Immature natural killer cell (primary cell): ENCODE measurements around the gene LGR6. TPM values are rescaled to one million over a fixed set of nuclear protein-coding genes. Genes with fewer than 3 reads are reported as not detected.
"Not testable (repeated sequence)": the region's sequence is repeated elsewhere in the genome, so short reads cannot be mapped to it uniquely, and the experiment has no call there.

ENCODE experiments used
- DNase-seq, 3 donors: peaks; one replicate each; pipeline ENCODE4 v3.0.0; 2022; ENCODE audit warnings: mixed read lengths in 1 of 3
- H3K27ac Mint-ChIP-seq, 6 donors: one replicate each; pipeline ENCODE4 v1.8.0; 2020; ENCODE audit warnings: mixed read lengths in 6 of 6, mild to moderate bottlenecking in 5 of 6, inconsistent platforms in 4 of 6, moderate library complexity in 3 of 6
- H3K27me3 Mint-ChIP-seq, 3 donors: one replicate each; pipeline ENCODE4 v1.8.0; 2020 to 2021; ENCODE audit warnings: low read depth in 3 of 3, mild to moderate bottlenecking in 3 of 3, mixed read lengths in 3 of 3, moderate library complexity in 3 of 3, inconsistent platforms in 1 of 3
- H3K36me3 Mint-ChIP-seq, 3 donors: one replicate each; pipeline ENCODE4 v1.8.0; 2020; ENCODE audit warnings: mixed read lengths in 3 of 3, inconsistent platforms in 2 of 3, mild to moderate bottlenecking in 2 of 3
- H3K4me1 Mint-ChIP-seq, 2 donors: one replicate each; pipeline ENCODE4 v1.8.0; 2020; ENCODE audit warnings: inconsistent platforms in 2 of 2, mild to moderate bottlenecking in 2 of 2, mixed read lengths in 2 of 2, moderate library complexity in 1 of 2
- H3K4me3 Mint-ChIP-seq, 5 donors: one replicate each; pipeline ENCODE4 v1.8.0; 2020; ENCODE audit warnings: mild to moderate bottlenecking in 5 of 5, mixed read lengths in 5 of 5, inconsistent platforms in 3 of 5, moderate library complexity in 3 of 5
- H3K9me3 Mint-ChIP-seq, 6 donors: one replicate each; pipeline ENCODE4 v1.8.0; 2020; ENCODE audit warnings: mild to moderate bottlenecking in 6 of 6, mixed read lengths in 6 of 6, inconsistent platforms in 4 of 6, moderate library complexity in 3 of 6
- polyA plus RNA-seq, 3 donors: library from polyadenylated mRNA; unstranded; fragments of 300-500 nt; fragmentation: Illumina TruSeq; gene quantifications; one replicate each; pipeline ENCODE4 v1.2.3, GENCODE V29; 2021

LGR6 gene
- polyA plus RNA-seq, 3 donors from 2014 or later = 10.9 to 26.8 (median 21.1) TPM

DNA sequence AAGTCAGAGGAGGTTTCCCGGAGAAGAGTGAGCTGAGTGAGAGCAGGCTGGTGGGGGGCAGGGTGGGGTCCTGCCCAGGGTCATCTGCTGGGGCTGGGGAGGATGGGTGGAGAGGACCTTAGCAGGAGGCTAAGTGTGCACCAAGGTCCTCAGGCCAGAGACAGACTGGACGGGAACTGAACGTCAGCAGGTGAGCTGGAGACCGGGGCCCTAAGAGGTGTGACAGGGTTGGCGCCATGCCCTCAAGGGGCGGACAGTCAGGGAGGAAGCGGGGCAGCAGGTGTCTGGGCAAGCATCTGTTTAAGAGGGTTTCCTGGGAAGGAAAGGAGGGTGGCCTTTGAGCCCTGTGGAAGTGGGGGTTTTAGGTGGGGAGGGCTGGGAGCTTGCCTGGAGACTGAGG lies 19.6 kb upstream of the LGR6 start:
- no peaks in the 10 kb centered on the region for H3K9me3 Mint-ChIP-seq
- no peak overlapping the region for H3K27ac Mint-ChIP-seq
- H3K4me3 Mint-ChIP-seq = no peak overlapping the region
- H3K36me3 Mint-ChIP-seq = no peaks in the 10 kb centered on the region
- H3K27me3 Mint-ChIP-seq = peaks cover 0 to 4% (median 0%) of the 10 kb centered on the region in 3 donors
- DNase-seq = no peak
- H3K4me1 Mint-ChIP-seq = no peaks in the 10 kb centered on the region

DNA sequence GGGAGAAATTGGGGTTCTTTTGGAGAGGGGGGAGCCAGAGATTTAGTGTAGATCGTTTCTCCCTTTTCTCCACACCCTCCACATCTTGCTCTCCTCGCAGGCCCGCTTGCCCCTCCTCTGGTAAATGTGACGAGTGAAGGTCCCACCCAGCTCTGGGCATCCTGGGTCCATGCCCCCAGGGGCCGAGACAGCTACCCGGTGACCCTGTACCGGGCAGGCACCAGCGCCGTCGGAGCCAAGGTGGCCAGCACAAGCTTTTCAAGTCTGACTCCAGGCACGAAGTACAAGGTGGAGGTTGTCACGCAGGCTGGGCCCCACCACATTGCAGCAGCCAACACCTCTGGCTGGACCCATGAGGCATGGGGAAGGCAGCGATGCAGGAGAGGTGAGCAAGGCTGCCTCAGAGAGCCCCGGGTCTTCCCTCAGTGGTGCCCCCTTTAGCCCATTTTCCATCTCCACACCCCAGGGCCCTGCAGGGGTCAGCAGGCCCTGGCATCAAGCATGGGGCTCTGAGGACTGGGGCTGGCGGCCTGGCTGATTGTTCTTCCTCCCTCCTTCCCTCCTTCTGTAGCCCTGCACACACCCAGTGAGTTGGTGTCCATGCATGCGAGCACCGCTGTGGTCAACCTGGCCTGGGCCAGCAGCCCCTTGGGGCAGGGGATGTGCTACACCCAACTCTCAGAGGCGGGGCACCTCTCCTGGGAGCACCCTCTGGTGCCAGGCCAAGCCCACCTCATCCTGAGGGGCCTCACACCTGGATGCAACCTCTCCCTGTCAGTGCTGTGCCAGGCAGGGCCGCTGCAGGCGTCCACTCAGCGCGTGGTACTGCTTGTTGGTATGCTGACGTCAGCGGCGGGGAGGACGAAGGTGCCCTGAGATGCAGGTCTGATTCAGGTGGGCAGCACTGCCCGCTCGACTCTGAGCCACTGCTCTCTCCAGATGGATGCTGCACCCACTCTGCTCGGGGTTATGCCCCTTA lies 16.4 kb upstream of the LGR6 start:
- no peak for DNase-seq
- H3K4me1 Mint-ChIP-seq = no peaks in the 10 kb centered on the region
- H3K4me3 Mint-ChIP-seq = no peak overlapping the region
- no peaks in the 10 kb centered on the region for H3K9me3 Mint-ChIP-seq
- peaks cover 2 to 7% (median 2%) of the 10 kb centered on the region in 3 donors for H3K27me3 Mint-ChIP-seq
- no peak overlapping the region for H3K27ac Mint-ChIP-seq
- H3K36me3 Mint-ChIP-seq = no peaks in the 10 kb centered on the region

DNA sequence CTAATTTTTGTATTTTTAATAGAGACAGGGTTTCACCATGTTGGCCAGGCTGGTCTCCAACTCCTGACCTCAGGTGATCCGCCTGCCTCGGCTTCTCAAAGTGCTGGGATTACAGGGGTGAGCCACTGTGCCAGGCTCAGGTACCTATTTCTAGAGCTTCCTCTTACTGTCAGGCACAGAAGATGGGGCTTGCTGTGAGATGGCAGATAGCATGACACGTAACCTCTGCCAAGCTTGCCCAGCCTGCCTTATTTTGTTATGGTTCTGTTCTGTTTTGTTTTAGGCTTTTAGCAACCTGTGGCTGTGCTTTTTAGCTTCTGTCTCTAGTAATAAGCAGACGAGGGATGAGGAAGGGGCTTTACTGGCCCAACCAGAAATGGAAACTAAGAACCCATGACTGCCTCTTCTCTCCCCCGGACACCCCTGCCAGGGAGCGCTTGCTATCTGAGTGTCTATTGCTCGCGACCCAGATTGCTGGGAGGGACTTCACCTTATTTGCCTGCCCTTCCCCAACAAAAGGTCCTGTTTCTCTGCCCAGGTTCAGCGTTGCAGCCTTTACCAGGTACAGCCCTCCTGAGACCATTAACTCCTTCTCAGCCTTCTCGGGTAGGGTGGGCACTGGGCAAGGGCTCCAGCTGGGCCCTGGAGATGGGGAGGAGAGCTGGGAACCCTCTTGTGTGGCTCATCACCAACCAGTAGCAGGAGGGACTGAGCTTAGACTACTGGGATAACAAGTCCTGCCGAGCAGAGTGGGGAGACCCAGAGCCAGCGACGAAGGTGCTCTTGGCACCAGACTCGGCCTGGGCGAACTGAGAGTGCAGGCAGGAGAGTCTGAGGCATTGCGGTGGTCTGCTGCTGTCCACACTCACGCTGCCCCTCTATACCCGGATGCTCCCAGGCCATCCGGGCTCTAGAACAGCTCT lies 13.5 kb upstream of the LGR6 start:
- Mint-ChIP-seq H3K4me3 (no peak overlapping the region), H3K27ac (peak overlapping the region in 1 of 6 donors; percentile 58), H3K36me3 (no peaks in the 10 kb centered on the region), H3K4me1 (peaks cover 0 to 4% of the 10 kb centered on the region in 2 donors), H3K9me3 (no peaks in the 10 kb centered on the region), H3K27me3 (peaks cover 2 to 9% (median 2%) of the 10 kb centered on the region in 3 donors)
- DNase-seq = no peak

DNA sequence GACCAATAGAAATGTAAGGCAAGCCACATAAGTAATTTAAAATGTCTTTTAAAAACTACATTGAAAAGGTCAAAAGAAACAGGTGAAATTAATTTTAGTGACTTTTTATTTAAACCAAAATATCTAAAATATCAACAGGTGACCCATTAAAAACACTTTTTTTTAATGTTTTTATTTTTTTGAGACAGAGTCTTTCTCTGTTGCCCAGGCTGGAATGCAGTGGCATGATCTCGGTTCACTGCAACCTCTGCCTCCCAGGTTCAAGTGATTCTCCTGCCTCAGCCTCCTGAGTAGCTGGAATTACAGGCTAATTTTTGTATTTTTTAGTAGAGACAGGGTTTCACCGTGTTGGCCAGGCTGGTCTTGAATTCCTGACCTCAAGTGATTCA lies 12.9 kb upstream of the LGR6 start:
- H3K36me3 Mint-ChIP-seq = not testable (repeated sequence)

DNA sequence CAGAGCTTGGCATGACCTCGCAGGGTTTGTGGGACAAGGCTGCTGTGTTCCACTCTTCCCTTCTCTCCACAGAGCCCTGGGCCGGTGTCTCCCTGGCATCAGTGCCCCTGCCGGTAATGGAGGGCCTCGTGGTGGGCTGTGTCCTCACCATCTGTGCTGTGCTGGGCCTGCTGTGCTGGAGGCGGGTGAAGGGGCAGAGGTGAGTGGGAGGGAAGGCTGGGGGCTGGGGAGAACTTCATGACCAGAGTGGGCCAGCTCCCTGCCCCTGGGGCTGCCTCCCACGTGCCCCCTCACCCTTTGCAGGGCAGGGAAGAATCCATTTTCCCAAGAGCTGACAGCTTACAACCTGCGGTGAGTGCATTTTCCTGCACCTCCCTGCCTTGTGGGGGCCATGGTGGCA lies 12.0 kb upstream of the LGR6 start:
- Mint-ChIP-seq H3K4me1 (peaks cover 0 to 4% of the 10 kb centered on the region in 2 donors), H3K27me3 (peaks cover 2 to 6% (median 2%) of the 10 kb centered on the region in 3 donors)

More for the DNA sequence above, 12.9 kb upstream of the LGR6 start:
- DNase-seq, H3K27me3 Mint-ChIP-seq, H3K4me3 Mint-ChIP-seq, H3K9me3 Mint-ChIP-seq, H3K4me1 Mint-ChIP-seq, H3K27ac Mint-ChIP-seq: not testable (repeated sequence)

DNA sequence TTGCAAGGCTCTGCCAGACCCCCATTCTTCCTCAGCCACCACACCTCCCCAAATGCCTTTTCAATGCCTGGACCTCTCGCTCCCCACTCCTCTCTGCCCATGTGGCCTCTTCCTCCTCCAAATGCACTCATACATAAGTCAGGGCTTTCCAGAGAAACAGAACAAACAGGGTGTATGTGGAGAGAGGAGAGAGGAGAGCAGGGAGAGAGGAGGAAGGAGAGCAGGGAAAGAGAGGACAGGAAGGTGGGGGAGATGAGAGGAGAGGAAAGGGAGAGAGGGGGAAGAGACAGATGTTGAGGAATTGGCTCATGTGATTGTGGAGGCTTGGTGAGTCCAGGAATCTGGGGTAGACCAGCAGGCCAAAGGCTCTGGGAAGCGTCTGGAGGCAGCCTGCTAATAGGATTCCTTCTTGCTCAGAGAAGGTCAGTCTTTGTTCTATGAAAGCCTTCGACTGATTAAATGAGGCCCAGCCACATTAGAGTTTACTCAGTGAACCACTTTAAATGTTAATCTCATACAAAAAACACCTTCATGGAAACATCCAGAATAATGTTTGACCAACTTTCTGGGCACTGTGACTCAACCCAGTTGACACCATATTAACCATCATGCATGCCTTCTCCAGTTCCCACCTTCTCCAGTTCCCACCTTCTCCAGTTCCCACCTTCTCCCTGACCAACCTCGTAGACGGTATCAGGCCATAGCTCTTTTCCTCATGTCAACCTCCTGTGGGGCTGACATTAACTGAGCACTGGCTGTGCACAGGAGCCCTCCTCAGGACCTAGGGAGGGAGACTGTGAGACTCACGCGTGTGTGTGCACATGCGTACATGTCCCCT lies 11.3 kb upstream of the LGR6 start:
- H3K27ac Mint-ChIP-seq = no peak overlapping the region
- H3K4me1 Mint-ChIP-seq = peaks cover 0 to 4% of the 10 kb centered on the region in 2 donors
- no peak overlapping the region for H3K4me3 Mint-ChIP-seq
- DNase-seq = no peak
- H3K27me3 Mint-ChIP-seq = peaks cover 2 to 8% (median 2%) of the 10 kb centered on the region in 3 donors
- H3K9me3 Mint-ChIP-seq = no peaks in the 10 kb centered on the region
- H3K36me3 Mint-ChIP-seq = no peaks in the 10 kb centered on the region

More for the DNA sequence above, 12.0 kb upstream of the LGR6 start:
- Mint-ChIP-seq H3K36me3 (no peaks in the 10 kb centered on the region), H3K27ac (no peak overlapping the region), H3K4me3 (no peak overlapping the region), H3K9me3 (no peaks in the 10 kb centered on the region)
- DNase-seq = no peak

DNA sequence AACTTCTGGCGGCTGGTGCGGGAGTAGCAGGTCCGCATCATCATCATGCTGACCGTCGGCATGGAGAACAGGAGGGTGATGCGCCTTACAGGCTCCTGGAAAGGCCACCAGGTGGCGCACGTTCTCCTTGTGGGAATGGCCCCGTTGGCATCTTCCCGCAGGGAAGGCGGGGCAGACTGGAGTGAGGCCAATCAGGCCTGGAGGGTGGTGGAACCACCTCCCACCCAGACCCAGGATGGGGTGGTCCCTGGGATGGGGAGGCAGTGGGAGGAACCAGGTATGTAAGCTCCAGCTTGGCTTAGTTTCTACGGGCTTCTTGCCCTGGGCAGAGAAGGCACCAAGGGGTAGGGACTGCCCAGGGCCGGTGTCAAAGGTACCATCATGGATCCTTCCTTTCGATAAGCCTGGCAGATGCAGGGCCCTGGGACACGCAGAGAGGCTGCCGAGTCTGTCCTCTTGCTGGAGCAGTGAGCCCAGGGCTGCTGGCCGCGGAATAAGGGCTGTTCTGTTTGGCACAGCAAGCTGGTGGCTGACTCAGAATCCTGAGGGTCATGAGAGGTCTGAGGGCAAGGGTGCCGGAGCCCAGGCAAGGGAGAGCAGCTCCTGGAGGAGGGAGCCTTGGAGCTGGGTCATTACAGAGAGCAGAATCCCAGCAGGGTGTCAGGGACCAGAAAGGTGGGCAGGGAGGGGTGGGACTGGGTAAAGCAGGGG lies 8.7 kb upstream of the LGR6 start:
- H3K27me3 Mint-ChIP-seq = peaks cover 2 to 6% (median 5%) of the 10 kb centered on the region in 3 donors
- no peaks in the 10 kb centered on the region for H3K9me3 Mint-ChIP-seq
- peak; percentile 56 to 64 (median 56) for DNase-seq
- H3K4me1 Mint-ChIP-seq = peaks cover 0 to 6% of the 10 kb centered on the region in 2 donors
- H3K36me3 Mint-ChIP-seq = no peaks in the 10 kb centered on the region
- no peak overlapping the region for H3K27ac Mint-ChIP-seq
- no peak overlapping the region for H3K4me3 Mint-ChIP-seq

DNA sequence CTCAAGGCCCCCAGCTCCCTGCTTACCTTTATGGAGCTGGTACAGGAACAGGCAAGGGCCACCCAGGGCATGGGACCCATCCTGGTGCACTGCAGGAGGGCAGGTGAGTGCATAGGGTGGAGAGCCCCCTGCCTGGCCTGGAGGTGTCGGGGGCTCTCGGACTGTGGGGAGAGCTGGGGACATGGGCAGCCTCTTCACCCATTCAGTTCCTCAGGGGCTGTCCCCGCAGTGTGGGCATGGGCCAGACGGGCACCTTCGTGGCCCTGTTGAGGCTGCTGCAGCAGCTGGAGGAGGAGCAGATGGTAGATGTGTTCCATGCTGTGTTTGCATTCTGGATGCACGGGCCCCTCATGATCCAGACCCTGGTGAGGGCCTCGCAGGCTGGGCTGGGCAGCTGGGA lies 7.3 kb upstream of the LGR6 start:
- no peak for DNase-seq
- Mint-ChIP-seq H3K27me3 (peaks cover 3 to 6% (median 5%) of the 10 kb centered on the region in 3 donors), H3K36me3 (no peaks in the 10 kb centered on the region), H3K27ac (no peak overlapping the region), H3K4me3 (no peak overlapping the region), H3K4me1 (peaks cover 0 to 6% of the 10 kb centered on the region in 2 donors), H3K9me3 (no peaks in the 10 kb centered on the region)

DNA sequence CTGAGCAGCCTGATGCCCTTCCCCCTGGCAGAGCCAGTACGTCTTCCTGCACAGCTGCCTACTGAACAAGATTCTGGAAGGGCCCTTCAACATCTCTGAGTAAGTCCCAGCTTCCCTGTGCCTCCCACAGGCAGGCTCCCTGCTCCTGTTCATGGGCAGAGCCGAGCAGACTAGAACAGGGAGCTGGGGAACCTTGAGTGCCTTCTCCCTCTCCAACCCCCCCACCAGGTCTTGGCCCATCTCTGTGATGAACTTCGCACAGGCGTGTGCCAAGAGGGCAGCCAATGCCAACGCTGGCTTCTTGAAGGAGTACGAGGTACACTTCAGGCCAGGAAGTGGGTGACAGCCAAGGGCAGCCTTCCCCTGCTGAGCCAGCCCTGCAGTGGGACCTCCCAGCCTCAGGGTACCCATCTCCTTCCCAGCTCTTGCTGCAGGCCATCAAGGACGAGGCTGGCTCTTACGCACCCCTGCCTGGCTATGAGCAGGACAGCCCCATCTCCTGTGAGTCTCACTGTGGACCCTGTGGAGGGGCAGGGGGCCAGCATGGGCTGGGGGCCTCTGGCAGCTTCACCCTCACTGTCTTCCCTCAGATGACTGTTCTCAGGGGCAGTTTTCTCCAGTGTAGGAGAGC lies 6.4 kb upstream of the LGR6 start:
- Mint-ChIP-seq H3K36me3 (no peaks in the 10 kb centered on the region), H3K4me3 (no peak overlapping the region), H3K4me1 (peaks cover 0 to 6% of the 10 kb centered on the region in 2 donors), H3K27me3 (peaks cover 2 to 4% (median 3%) of the 10 kb centered on the region in 3 donors), H3K27ac (no peak overlapping the region), H3K9me3 (no peaks in the 10 kb centered on the region)
- DNase-seq = no peak

DNA sequence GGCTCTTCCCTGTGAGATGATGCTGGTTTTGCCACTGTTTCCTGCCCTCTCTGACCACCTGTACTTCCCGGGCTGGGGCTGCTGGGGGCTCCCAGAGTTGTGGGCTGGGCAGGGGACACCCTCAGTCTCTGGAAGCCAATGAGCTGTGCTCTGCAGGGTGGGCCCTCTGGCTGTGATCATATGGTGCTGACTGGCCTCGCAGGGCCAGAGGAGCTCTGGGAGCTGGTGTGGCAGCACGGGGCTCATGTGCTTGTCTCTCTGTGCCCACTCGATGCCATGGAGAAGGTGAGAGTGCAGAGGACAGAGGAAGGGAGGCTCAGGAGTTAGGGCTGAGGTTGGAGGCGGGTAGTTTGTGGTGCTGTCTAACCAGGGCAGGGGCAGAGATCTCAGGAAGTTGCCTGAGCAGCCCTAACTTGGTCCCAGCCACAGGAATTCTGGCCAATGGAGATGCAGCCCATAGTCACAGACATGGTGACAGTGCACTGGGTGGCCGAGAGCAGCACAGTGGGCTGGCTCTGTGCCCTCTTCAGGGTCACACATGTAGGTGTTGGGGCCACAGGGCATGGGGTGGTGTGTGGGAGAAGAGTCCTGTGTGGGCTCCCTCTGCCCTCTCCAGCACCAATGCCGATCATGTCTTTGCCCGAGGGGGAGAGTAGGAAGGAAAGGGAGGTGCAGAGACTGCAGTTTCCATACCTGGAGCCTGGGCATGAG lies 5.7 kb upstream of the LGR6 start:
- H3K36me3 Mint-ChIP-seq = no peaks in the 10 kb centered on the region
- no peaks in the 10 kb centered on the region for H3K9me3 Mint-ChIP-seq
- no peak overlapping the region for H3K4me3 Mint-ChIP-seq
- peaks cover 0 to 7% of the 10 kb centered on the region in 2 donors for H3K4me1 Mint-ChIP-seq
- DNase-seq = no peak
- no peak overlapping the region for H3K27ac Mint-ChIP-seq
- peaks cover 2 to 5% (median 4%) of the 10 kb centered on the region in 3 donors for H3K27me3 Mint-ChIP-seq

DNA sequence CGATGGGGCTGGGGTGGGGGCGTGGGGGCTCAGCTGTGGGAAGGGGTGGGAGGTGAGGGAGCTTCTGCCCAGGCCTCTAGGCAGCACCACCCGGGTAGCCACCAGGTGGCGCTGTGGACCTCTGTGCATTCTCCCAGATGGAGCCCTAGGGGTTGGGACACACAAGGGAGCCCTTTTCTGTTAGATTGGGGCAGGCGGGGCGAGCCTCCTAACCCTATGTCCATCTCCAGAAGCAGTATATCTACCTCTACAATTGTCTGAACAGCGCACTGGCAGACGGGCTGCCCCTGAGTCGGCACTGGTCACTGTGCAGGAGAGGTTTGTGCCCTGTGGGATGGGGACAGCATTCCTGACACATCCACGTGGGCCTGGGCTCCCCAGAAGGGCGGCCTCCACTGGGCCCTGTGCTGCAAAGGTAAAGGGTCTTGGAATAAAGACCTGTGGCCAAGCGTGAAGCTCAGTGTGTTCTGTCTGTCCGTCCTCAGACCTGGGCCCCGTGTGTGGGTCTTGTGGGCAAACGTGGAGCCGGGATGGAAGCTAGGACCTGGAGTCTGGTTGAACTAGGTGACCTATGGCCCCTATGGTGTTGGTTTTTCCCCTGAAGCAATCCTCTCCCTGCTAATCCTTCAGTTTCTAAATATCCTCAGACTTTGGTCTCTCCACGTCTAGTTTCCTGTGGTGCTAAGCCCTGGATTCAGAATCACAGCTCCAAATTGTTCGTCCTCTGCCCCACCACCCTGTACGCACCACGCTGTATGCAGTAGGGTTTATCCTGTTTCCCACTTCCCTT lies 4.4 kb upstream of the LGR6 start:
- peak; percentile 71 to 77 (median 73) for DNase-seq
- Mint-ChIP-seq H3K36me3 (no peaks in the 10 kb centered on the region), H3K9me3 (no peaks in the 10 kb centered on the region), H3K4me1 (peaks cover 6 to 9% of the 10 kb centered on the region in 2 donors), H3K4me3 (no peak overlapping the region), H3K27me3 (peaks cover 4 to 7% (median 6%) of the 10 kb centered on the region in 3 donors), H3K27ac (peak overlapping the region in 1 of 6 donors; percentile 55)
